GM21360 (cell line): ENCODE data around the gene ILKAP.
A peak's percentile ranks its signal among the peaks of the same experiment; 100 is the strongest.

Experiments
- ATAC-seq: cut with Tn5 transposase; IDR thresholded peaks from one replicate; pipeline ENCODE4 v1.9.1; 2021; ENCODE audit warnings: mild to moderate bottlenecking, moderate library complexity; ENCODE audit not compliant: unreplicated experiment

Gene ILKAP

DNA sequence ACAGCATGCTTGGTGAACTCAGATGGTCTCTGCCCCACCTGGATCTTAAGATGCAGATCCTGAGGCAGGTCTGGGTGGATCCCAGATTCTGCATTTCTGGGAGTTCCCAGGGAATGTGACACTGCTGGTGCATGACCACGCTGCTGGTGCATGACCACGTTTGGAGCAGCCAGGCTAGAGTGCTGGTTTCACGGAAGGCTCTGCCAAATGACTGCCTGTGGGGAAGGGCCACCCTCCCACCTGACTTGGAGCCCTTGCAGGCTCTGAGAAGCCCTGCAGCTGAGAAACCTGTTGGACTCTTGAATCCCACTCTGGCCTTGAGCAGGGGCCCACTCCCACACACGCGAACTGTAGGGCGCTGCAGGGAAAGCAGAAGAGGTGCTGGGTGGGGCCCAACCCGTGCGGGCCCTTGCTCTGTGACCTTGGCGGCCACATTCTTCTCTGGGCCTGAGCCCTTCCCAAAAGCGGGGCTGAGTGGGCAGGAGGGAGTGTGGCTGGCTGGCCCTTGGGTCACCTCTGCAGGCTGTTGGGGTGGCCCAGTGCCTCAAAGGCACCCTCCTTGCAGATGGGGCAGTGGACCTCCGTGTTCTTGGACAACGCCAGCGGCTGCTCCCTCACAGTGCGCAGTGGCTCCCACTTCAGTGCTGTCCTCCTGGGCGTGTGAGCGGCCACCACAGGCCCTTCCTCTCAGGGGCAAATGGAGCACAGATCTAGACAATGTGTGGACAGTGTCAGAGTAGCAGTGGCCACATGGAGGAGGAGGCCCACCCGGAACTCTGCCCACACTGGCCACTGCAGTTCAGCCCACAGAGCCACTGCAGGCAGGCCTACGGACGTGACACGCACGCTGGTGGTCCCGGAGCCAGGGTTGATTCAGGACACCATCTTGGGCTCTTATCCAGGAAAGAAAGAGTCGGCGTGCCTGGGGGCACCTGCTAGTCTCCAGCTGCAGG is 36.8 kb downstream of the ILKAP start:
- no peak for ATAC-seq

DNA sequence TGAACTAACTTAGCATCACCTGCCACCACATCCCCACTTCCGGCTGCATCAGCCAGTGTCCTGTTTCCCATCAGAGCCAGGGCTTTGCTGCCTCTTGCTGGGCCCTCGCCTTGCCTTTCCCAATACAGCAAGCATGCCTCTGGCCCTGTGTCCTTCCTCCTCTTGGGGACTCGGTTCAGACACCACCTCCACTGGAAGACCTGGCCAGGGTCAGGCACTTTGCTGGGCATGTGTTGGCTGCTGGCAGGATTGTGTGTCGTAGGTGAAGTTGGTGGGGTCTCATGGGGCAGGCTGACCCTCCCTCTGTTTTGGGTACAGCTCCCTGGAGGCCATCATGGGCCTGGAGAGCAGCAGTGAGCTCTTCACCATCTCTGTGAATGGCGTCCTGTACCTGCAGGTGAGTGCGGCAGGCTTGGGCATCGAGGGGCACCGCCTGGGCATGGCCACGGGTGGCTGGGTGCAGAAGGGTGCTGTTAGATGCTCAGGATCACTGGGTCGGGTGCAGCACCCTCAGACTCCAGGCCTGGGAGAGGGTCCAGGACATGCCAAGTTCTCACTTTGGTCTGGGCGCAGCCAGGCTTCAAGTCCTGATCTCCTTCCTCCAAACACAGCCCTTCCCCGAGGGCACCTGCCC is 38.1 kb downstream of the ILKAP start:
- ATAC-seq = no peak

DNA sequence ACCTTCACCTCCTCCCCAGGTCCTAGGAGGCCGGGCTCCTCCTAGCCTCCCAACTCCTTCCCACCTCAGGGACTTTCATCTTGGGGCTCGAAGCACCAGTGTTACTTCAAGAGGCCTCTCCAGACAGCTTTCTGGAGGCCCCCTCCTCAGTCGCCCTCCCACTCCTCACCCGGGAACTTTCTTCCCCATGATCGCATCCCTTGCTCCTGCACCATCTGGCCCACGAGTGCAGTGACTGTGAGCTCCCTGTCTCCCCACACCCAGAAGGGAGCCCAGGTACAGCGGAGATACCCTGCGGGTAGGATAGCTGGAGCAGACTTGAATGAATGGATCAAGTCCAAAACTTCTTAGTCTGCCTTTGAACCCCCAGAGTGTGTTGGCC is 38.6 kb downstream of the ILKAP start:
- no peak for ATAC-seq

DNA sequence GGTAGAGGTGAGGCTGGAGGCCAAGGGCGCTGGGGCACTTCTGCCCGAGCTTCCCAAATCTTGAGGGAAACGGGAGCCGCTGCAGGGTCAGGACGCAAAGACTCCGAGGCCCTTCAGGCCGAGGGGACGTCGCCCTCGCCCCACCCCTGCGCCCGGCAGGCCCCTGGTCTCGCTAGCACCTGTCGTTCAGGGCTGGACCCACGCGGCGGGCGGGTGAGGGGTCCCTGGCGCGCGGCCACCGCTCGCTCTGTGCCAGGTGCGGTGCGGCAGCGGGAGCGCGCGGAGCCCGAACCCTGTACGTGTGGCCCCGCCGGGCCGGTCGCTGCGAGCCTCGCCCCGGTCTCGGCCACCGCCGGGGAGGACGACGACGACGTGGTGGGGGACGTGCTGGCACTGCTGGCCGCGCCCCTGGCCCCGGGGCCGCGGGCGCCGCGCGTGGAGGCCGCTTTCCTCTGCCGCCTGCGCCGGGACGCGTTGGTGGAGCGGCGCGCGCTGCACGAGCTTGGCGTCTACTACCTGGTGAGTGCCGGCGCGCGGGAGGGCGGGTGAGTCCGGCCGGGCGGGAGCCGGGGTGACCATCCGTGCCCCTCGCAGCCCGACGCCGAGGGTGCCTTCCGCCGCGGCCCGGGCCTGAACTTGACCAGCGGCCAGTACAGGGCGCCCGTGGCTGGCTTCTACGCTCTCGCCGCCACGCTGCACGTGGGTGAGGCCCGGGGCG is 39.9 kb downstream of the ILKAP start:
- no peak for ATAC-seq

GRCh38 chr2:238162846-238163441 is 40.6 kb downstream of the ILKAP start:
- no peak for ATAC-seq

DNA sequence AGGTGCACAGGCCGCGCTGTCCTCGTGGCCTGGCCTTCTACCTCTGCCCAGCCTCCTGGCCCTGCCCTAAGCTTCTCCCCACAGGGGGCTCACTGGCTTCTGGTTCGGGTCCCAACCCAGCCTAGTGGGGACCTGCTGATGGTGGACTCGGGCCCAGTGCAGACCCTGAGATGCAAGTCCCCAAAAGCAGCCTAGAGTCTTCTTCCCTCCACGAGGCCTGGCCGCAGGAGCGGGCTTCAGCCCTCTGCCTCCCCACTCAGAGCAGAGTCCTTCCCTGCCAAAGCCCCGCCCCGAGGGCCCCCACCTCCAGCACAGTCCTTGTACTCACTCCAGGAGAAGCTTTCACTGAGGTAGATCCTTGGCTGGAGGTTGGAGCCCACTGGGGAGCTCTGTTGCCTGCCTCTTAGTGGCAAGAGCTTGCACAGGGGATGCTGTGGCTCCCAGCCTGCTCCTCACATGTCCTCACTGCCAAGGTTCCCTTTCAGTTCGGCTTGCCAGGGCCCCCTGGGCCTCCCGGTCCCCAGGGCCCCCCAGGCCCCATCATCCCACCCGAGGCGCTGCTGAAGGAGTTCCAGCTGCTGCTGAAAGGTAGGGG is 41.1 kb downstream of the ILKAP start:
- no peak for ATAC-seq

DNA sequence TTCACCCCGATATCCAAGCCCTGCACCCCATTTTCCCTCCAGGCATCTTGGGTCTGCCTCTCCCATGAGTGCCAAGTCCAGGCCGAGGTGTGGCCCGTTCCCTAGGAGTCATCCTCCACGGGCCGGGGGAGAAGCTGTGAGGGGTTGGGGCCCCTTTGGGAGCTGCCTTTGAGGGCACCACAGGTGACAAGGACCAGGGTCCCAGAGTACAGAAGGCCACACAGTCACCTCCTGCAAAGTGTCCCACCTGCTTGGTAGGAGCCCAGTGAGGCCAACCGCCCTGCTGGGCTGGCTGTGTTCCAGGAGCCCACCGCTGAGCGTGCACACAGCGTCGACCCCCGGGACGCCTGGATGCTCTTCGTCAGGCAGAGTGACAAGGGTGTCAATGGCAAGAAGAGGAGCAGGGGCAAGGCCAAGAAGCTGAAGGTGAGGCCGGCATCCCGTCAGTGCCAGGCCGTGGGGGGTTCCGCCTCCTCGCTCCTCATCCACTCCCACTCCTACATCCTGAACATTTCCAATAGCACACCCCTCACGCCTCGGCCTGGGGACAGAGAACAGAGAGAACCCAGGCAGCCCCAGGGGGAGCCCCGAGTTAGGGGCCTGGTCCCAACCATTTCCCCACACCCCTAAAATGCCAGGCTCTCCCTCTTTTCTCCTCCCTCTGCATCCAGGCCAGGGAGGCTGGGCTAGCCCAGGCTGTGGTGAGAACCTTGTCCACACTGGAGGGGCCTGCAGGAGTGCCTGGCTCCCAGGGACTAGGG is 42.0 kb downstream of the ILKAP start:
- ATAC-seq = no peak

DNA sequence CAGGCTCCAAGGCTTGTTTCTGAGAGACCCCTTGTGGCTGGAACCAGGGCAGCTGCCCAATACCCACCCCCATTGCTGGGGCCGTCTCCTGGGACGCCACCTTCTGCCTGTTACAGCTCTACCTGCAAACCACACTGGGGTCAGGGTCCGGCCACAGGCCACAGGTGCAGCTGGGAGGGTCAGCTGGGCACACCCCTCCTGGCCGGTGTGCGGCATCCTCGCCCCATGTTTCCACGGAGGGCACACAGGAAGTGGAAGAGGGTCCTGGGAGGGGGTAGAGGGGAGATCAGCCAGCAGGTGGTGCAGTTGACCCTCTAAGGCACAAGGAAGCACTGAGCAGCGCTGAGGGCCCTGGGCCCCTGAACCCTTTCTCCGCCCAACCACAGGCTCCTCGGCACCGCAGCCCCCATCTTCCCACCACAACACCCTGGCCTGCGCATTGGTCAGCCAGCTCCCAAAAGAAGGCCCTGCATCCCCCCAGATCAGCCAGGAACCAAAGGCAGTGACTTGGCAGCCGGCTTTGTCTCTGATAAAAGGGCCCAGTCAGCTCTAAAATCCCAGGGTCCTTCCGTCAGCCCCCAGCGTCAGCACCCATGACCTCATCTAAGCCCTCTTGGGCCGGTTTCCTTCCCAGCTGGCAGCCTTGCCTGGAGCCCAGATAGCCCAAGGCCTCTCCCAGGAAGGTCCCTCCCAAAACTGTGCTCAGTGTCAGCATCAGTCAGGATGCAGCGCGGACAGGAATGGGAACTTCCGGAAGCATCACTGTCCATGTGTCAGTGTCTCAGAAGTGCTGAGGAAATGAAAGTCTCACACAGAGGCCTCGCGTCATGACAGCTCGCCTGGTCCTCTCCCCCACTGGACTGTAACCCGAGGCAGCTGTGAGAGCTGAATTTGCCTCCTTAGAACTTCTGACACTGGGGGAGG is 43.0 kb downstream of the ILKAP start:
- no peak for ATAC-seq

DNA sequence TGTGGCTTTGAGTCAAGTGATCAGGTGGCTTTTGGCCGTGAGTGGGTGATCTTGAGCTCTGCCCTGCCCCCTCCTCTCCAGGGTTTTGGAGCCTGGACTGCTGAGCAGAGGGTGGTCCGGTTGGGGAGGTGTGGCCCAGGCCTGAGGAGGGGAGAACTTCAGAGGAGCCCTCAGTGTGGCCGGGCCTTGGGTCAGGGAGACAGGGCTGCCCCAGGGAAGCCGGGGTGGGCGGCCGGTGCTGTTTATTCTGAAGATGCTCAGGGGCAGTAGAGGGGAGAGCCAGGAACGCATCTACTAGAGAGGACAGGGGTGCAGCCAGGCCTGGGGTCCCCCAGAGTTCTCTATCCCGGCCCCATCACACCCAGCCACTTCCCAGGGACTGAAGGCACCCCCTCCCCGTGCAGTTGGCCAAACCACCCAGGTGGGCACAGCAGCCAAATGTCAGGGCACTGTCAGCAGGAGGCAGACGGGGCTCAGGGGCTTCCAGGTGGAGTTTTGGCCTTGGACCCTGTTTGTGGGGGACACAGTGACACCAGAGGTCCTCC is 43.8 kb downstream of the ILKAP start:
- no peak for ATAC-seq

DNA sequence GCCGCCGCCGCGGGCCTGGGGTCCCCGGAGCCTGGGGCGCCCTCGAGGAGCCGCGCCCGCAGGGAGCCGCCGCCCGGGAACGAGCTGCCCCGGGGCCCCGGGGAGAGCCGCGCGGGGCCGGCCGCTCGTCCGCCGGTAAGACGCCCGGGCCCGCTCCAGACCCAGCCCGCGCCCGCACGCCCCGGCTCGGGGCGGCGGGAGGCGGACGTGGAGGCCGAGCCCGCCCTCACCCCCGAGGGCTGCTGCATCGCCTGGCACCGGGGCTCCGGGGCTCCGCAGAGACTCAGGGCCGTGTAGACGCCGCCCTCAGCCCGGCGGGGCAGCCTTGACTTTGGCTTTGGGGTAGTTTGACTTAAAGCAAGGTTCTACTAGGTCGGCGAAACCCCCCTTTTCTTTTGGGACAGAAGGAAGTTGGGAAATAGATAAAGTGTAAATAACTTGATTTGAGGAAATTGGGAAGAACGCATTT is 44.4 kb downstream of the ILKAP start:
- peak; percentile 33 for ATAC-seq

GRCh38 chr2:238158509-238159070 is 44.9 kb downstream of the ILKAP start, which contains the start of gene ERFE:
Gene ERFE (plus strand): TSS chr2:238158970. CDS start chr2:238159008, 38 bp downstream.
- peak; percentile 69 for ATAC-seq

- no peak for ATAC-seq
Measured at GRCh38 chr2:238158018-238158508, 45.4 kb downstream of the ILKAP start.

- no peak for ATAC-seq
Measured at GRCh38 chr2:238157506-238158017, 45.9 kb downstream of the ILKAP start.

DNA sequence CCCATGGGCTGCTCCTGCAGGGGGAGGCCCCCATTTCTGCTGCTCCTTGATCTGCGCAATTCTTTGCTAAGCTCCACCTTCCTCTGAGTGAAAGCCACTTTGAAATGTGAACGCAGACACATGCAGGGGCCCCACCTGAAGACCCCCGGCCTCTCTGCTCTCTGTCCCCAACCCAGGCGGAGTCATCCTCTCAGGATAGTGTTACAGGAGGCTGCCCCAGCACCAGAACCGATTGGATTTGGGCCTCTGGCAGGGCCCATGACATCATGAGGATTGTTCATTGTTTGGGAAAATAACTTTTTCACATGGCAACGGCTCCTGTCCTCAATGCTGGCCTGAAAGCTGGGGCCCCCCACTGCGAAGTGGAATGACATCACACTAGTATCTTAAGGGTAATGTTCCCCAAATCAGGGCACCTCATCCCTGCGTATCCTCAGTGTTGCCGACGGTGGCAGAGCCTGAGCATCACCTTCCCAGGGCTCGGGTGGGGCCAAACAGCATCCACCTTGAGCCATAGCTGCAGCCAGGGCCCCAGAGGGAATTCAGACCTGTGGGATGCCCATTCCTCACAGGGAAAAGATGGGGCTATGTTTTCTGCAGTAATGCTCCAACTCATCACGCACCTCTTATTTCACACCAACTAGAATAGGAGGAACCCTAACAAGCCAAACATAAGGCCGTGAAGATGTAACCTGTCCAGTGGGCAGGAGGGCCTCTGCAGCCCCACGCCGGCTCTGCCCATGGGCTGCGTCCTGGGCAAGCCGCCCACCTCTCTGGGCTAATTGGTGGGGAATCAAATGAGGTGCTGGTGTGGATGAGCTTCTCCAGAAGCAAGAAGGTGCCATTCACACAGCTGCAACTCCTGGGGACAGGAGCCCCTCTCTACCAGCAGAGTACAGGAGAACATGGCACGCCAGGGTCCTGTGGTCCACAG is 47.5 kb downstream of the ILKAP start:
- ATAC-seq = no peak

DNA sequence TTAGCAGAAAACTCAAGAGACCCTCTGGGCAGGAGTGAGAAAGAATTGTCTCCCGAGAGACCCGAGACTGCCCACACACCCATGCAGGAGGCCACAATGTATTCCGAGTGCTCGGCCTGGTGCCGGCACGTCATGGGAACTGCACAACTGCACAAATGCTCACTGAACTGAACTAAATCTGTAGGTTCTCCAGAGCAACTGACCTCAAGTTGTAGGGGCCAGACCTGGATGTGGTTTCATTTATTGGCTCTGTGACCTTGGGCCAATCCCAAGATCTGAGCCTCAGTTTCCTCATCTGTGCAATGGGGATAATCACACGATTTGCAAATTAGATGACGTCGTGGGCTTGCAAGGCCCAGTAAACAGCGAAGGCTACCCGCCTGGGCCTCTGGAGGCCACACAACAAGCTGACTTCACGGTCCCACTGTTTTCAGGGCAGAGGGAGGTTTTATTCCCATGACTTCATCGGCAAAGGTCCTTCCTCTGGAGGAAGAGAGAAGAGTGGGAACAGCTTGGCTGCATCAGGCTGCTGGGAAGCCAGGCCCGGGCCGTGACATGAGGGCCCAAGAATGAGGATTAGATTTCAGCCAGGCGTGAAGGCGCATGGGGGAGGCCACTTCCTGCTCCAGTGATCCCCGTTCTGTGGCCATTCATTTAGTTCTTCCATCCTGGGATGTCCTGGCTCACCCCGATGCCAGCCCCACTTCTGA is 48.3 kb downstream of the ILKAP start:
- ATAC-seq = no peak

DNA sequence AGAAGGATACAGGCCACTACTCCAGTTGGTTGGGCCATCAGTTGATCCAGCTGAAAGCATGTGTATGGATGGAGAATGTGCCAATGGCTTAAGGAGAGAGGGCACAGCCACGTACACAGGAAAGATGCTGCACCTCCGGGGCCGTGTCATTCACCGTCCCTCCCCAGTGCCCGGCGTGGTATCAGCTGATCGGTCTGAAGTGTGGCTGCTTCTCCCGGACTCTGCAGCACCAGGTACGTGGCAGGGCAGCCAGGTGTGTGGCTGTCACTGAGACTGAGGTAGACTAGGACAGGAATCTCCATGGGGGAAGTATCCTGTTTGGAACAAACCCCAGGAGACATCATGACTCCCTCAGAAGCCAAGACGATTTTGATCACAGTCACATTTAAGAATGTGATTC is 48.9 kb downstream of the ILKAP start:
- no peak for ATAC-seq
